Ascending aorta (tissue), 2 donors: ENCODE results near the gene VPS41. TPM values are rescaled to one million over a fixed set of nuclear protein-coding genes. Genes with fewer than 3 reads are reported as not detected.
"Not testable (repeated sequence)": the region's sequence is repeated elsewhere in the genome, so short reads cannot be mapped to it uniquely, and the experiment has no call there.

Source experiments
- DNase-seq, 2 donors: peaks; one replicate each; pipeline ENCODE4 v3.0.0-alpha.2; 2019; ENCODE audit warnings: low spot score in 2 of 2
- H3K27ac ChIP-seq, 2 donors: fragments of 200-600 bp; sonication (generic); one replicate each; pipeline ENCODE4 v1.5.1; 2016 to 2017; ENCODE audit warnings: mild to moderate bottlenecking in 1 of 2
- H3K27me3 ChIP-seq: fragments of 200-600 bp; sonication (generic); one replicate; pipeline ENCODE4 v1.5.1; 2017
- H3K36me3 ChIP-seq, 2 donors: fragments of 200-600 bp; sonication (generic); one replicate each; pipeline ENCODE4 v1.5.1; 2016
- H3K4me1 ChIP-seq, 2 donors: fragments of 200-600 bp; sonication (generic); one replicate each; pipeline ENCODE4 v1.5.1; 2016 to 2017; ENCODE audit warnings: mild to moderate bottlenecking in 1 of 2
- H3K4me3 ChIP-seq, 2 donors: fragments of 200-600 bp; sonication (generic); one replicate each; pipeline ENCODE4 v1.5.1; 2016 to 2017; ENCODE audit warnings: mild to moderate bottlenecking in 1 of 2
- H3K9me3 ChIP-seq, 2 donors: fragments of 200-600 bp; sonication (generic); one replicate each; pipeline ENCODE4 v1.5.1; 2016
- CTCF ChIP-seq, 3 experiments: fragments of 200-600 bp in 2 of 3; fragments of 450-650 bp in 1 of 3; sonication (generic) in 2 of 3; IDR thresholded peaks; one replicate each; pipeline ENCODE4 v1.5.1; 2016 to 2019; ENCODE audit warnings: antibody characterized with exemption in 3 of 3, mild to moderate bottlenecking in 1 of 3, moderate library complexity in 1 of 3
- intact Hi-C: fragments of 100-400 bp; cut with DNase I; formaldehyde crosslinking; loops from one replicate; pipeline ENCODE4 v1.15.1; 2023
- total RNA-seq: library from RNA; depleted of rRNA; stranded (reverse); fragments of >200 nt; gene quantifications from one replicate; pipeline ENCODE4 v1.1.0, GENCODE V29; 2016

VPS41 gene
- total RNA-seq = 13.4 TPM

GRCh38 chr7:38908759-38909335, at the start of gene VPS41:
Gene VPS41 (minus strand): TSS chr7:38909191. CDS start chr7:38909174, 17 bp downstream.
- Histone ChIP-seq H3K9me3 (no peaks in the 10 kb centered on the region), H3K36me3 (no peaks in the 10 kb centered on the region), H3K4me3 (peak within 1 kb of the TSS; percentile 78 to 93), H3K27me3 (no peaks in the 10 kb centered on the region), H3K4me1 (peaks cover 0 to 3% of the 10 kb centered on the region in 2 donors), H3K27ac (peak within 1 kb of the TSS; percentile 9 to 17)
- intact Hi-C loops = no loop called here
- peak; percentile 67 to 88 for DNase-seq
- TF ChIP-seq CTCF (IDR thresholded peaks at IDR 0.05) = no peak

- Histone ChIP-seq H3K27me3 (no peaks in the 10 kb centered on the region), H3K4me1 (no peaks in the 10 kb centered on the region), H3K36me3 (no peaks in the 10 kb centered on the region), H3K4me3 (no peak overlapping the region), H3K27ac (no peak overlapping the region), H3K9me3 (no peaks in the 10 kb centered on the region)
- no peak for DNase-seq
- intact Hi-C loops = no loop called here
- no peak for TF ChIP-seq CTCF (IDR thresholded peaks at IDR 0.05)
Measured at GRCh38 chr7:38955892-38956291, 46.9 kb upstream of the VPS41 start.

GRCh38 chr7:38953971-38954370, 45.0 kb upstream of the VPS41 start:
- TF ChIP-seq CTCF (IDR thresholded peaks at IDR 0.05) = no peak
- Histone ChIP-seq H3K9me3 (no peaks in the 10 kb centered on the region), H3K27ac (no peak overlapping the region), H3K27me3 (no peaks in the 10 kb centered on the region), H3K4me1 (no peaks in the 10 kb centered on the region), H3K4me3 (no peak overlapping the region), H3K36me3 (no peaks in the 10 kb centered on the region)
- DNase-seq = no peak
- intact Hi-C loops = no loop called here

- no peaks in the 10 kb centered on the region for H3K27me3 ChIP-seq
Measured at GRCh38 chr7:38953227-38953626, 44.2 kb upstream of the VPS41 start.

GRCh38 chr7:38951213-38951612, 42.2 kb upstream of the VPS41 start:
- Histone ChIP-seq H3K27ac (peak overlapping the region in 1 of 2 donors; percentile 2), H3K4me1 (no peaks in the 10 kb centered on the region), H3K4me3 (no peak overlapping the region), H3K27me3 (no peaks in the 10 kb centered on the region), H3K36me3 (no peaks in the 10 kb centered on the region), H3K9me3 (no peaks in the 10 kb centered on the region)
- DNase-seq = no peak
- intact Hi-C loops = no loop called here
- no peak for TF ChIP-seq CTCF (IDR thresholded peaks at IDR 0.05)

More at GRCh38 chr7:38953227-38953626, 44.2 kb upstream of the VPS41 start:
- H3K36me3 ChIP-seq = no peaks in the 10 kb centered on the region
- intact Hi-C loops = no loop called here
- no peak overlapping the region for H3K4me3 ChIP-seq
- TF ChIP-seq CTCF (IDR thresholded peaks at IDR 0.05) = no peak
- DNase-seq = no peak
- H3K4me1 ChIP-seq = no peaks in the 10 kb centered on the region
- no peak overlapping the region for H3K27ac ChIP-seq
- H3K9me3 ChIP-seq = no peaks in the 10 kb centered on the region

- Histone ChIP-seq H3K9me3 (no peaks in the 10 kb centered on the region), H3K27me3 (no peaks in the 10 kb centered on the region), H3K4me1 (no peaks in the 10 kb centered on the region), H3K27ac (peak overlapping the region; percentile 2 to 11), H3K36me3 (no peaks in the 10 kb centered on the region), H3K4me3 (no peak overlapping the region)
- no peak for DNase-seq
- intact Hi-C loops = no loop called here
- no peak for TF ChIP-seq CTCF (IDR thresholded peaks at IDR 0.05)
Measured at GRCh38 chr7:38950309-38950708, 41.3 kb upstream of the VPS41 start.

- H3K9me3 ChIP-seq, H3K36me3 ChIP-seq, intact Hi-C loops, H3K27me3 ChIP-seq, H3K4me3 ChIP-seq, DNase-seq: not testable (repeated sequence)
- Histone ChIP-seq H3K27ac (peak overlapping the region in 1 of 2 donors; percentile 17), H3K4me1 (peaks cover 0 to 11% of the 10 kb centered on the region in 2 donors)
Measured at GRCh38 chr7:38947541-38947940, 38.5 kb upstream of the VPS41 start.
